Effector CD4-positive, alpha-beta T cell (primary cell): Measurements from ENCODE around the gene TH.

Experiments used
- DNase-seq: peaks from one replicate; pipeline ENCODE4 v3.0.0-alpha.2; 2020

Gene TH

DNA sequence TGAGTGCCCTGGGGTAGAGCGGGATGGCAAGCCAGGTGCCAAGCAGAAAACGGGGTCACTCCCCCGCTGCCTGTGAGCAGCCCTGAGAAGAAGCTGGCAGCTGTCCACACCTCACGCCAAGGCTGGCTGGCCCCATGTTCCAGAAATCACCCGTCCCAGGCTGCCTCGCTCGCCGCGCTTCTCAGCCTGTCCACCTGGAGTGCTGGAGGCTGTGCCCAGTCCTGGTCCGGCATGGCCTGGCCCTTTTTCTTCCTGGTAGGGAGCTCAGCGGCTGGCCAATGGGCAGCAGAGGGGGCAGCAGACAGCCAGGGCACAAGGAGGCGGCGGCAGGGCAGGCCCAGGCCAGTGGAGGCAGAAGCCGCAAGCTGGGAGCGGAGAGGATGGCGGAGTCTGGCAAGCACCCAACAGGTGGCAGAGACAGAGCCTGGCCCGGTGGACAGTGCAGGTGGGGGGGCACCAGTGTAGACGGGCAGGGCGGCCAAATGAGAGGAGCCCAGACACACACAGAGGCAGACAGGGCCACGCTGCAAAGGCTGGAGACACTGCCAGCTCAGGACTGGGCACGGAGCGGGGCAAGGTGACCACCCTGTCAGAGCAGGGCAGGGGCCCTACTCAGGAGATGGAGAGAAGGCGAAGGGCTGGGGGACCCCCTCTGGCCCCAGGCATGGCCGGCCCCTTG, 37.2 kb upstream of the TH start:
- no peak for DNase-seq

DNA sequence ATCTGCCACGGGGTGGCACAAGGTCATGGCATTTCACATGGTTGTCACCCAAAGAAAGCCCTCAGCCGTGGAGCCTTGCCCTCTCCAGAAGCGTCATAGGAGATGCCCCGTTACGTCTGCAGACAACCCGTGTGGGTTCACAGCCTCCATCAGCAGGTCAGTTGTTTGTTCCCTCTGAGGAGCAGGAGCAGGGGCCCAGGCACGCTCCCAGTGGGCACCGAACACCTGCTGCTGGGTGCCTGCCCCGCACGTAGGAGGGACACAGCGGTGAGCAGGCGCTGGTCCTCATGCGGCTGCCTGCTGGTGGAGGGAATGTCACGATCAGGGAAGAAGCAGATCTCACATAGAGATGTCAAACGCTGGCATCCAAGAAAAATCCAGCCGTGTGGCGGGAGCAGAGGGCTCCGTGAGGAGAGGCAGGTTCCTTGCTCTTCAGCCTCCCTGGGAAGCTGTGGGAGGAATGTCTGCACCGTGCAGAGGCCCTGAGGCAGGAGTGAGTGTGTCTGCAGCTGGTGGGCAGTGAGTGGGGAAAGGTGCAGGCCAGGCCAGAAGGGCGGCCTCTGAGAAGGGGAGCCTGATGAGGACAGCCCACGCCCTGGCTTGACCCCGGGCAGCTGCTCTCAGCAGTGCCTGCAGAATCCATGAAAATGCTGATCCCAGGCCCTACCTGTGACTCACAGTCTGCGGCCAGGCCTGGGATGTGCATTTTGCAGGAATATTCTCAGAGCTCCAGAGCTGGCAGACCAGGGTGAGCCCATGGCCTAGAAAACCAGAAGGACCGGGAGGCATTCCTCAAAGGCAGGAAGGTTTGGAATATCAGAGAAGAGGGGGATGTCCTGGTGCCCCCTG, 36.4 kb upstream of the TH start:
- no peak for DNase-seq

DNA sequence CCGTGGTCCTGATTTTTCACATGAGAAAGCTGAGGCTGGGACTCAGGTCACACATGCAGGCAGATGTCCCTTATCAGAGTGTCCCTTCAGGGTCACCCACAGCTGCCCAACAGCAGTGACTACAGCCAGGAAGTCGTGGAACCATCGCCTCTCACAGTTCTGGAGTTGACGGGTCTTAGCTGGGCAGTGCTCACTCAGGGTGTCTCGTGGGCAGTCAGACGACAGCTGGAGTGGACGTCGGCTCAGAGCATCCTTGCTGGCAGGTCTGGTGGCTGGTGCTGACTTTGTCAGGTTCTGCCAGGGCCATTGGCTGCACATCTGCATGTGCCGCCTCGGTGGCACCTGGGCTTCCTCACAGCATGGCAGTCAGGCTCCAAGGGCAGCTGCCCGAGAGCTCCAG, 35.6 kb upstream of the TH start:
- DNase-seq: no peak

DNA sequence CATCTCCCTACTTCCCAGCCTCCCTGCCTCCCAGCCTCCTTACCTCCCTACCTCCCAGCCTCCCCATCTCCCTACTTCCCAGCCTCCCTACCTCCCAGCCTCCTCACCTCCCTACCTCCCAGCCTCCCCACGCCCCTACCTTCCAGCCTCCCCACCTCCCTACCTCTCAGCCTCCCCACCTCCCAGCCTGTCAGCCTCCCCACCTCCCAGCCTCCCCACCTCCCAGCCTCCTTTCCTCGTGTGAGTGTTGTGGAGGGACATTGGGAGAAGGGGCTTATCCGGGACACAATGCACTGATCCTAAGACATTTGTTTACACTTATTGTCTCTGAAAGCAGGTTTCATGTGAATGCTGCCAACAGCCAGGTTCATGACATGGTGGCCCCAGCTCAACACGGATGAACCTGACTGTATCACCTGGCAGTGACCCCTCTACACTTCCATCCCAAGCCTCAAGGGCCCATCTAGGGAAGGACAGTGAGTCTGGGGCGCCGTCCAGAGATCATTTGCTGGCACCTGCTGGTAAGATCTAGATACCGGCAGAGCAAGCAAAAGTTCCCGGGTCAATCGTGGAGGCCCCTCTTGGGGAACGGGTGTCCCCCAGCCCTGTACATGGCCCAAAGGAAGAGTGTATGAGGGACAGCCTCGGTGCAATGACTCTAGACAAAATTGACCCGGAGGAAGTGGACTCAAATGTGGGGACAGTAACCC, 34.5 kb upstream of the TH start:
- DNase-seq: no peak

DNA sequence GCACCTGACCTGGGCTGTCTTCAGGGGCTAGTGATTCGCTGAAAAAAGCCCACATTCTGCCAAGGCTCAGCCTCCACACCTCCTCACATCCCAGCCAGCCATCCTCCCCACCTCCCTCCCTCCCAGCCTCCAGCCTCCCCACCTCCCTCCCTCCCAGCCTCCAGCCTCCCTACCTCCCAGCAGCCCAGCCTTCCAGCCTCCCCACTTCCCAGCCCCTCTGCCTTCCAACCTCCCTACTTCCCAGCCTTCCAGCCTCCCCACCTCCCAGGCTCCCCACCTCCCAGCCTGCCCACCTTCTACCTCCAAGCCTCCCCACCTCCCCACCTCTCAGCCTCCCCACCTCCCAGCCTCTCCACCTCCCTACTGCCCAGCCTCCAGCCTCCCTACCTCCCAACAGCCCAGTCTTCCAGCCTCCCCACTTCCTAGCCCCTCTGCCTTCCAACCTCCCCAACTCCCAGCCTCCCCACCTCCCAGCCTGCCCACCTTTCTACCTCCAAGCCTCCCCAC, 33.7 kb upstream of the TH start:
- DNase-seq: no peak

DNA sequence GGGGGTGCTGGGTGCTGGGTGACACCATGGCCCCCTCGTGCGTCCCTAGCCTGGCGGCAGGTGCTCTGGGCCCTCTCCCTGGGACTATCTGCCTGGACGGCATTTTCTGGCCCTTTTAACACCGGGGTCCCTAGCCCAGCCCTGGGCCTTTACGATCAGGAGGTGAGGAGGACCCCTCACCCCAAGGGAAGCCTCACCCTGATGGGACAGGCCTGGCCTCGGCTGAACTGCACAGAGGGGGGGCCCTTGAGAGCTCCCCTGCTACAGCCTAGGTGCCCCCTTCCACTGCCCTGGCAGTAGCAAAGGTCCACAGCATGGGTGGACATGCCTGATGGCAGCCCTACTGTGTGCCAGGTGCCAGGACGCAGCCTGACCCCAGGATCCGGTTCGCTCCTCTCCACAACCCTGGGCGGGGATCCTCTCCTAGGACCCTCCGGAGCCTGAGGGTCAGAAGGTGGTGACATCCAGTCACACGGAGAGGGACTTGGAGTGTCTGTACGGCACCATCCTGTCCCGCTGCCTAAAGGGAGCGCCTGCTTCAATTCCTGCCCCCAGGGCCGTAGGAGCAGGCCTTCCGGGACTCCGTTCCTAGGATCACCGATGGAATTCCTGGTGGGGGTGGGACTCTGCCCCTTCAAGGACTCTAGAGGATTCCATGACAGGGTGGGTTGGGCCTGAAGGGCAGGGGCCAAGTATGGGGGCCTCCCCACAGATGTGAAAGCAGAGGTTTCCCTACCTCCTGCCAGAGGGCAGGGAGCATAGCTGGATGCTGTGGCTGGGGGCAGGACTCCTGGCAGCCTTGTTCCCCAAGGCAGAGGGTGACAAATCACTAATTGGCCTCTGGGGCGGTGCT, 33.0 kb upstream of the TH start:
- DNase-seq: no peak

DNA sequence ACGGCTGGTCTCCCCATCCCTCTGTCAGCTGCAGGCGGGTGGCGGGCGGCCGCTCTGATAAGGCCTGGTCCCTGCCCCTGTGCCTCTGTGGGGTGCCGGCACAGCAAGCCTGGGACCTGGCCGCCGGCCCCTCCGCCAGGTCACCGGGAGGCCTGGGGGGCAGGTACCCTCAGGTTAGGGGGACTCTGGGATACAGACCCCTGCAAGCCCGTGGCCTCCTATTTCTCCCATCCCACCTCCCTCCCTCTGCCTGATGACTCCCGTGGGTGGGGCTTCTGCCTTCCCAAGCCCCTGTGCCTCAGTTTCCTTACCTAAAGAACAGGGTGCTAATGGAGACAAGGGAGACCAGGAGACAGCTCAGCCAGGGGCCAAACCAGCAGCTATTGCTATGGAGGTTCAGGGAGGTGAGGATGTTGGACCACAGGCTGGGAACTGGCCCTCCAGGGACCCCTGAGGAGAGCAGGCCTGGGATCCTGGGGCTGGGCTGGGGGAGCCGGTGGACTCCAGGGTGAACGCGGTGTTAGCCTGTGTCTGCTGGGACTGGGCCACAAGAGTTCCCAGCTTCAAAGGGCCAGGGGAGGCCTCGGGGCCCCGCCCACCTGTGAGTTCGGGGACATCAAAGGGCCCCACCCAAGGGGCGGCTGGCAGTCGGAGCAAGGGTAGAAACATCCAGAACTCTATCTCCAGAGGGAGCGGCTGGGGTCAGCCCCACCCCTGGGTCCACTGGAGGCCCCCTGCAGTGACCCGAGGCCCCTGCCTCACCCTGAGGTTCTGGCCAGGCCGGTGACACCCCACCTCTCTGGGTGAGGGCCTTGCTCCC, 32.0 kb upstream of the TH start:
- DNase-seq: no peak

DNA sequence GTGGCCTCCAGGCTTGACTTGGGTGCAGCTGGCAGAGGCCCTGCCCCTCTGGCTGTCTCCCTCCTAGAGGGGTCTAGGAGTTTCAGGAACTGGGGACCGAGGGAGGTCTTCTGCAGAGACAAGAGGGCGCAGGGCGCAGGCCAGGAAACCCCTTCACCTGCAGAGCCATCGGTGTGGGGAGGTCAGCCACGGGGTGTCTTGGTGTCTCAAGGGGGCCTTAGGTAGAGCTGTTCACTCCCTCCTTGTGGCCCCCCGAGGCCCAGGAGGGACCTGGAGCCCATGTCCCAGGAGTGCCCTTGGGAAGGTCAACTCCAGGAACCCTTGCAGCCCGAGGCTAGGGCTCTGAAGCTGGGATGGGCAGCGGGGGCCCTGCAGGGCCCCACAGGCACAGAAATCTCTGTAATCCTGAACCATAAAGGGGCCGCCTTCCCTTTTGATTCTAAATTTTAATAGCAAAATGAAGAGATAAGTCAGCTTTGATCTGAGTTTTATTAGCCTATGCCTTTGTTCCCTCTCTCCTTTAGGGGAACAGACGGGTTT, 31.4 kb upstream of the TH start:
- DNase-seq: no peak

DNA sequence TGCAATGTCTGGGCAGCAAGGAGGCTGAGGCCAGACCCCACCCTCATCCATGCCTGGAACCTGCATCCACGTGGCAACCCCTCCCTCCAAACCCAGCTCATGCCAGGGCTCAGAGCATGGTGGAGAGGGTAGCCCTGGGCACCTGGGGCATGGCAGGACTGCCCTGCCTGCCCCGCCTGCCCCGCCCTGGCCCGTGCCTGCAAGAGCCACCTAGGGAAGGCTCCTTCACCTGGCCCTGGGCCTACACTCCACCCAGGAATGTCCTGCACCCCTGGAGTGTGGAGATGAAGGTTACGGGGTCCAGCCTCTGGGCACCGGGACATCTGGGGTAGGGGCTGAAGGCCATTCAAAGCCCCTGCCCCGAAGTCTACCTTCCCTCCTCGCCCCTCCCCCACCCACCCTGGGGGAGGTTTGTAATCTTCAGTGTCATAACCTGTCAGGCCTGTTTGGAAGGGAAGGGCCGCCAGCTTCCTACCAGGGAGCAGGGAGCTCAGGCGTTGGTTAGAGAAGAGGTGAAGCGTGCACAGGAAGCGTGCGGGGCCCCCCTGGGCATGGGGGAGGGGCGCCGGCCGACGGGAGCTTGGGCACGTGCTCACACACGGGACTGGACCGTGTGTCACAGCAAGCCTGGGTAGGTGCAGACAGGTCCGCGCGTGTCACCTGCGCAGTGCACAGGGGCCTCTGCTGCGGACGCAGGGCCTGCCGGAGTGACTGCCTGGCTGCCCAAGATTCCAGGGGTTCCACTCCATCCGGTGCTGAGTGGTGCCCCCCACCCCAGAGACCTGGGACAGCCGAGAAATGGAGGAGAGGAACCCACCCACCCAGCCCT, 30.7 kb upstream of the TH start:
- DNase-seq: no peak

DNA sequence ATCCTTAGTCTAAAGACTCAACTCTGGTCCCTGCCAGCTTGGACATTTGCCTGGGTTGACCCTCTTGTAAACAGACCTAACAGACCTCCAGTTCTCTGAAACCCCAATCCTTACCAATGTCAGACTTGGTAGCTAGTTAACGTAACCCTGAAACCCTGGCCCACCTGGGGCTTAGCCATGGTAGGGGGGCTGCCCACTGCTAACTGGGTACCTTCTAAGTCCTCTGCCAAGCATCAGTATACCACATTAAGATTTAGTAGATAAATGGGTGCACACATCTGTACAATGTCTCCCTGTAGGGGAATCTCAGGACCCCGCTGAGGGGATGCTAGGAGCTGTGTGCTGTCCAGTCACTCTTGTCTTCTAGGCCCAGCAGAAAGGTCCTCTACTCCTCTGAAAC, 29.9 kb upstream of the TH start:
- DNase-seq: no peak

DNA sequence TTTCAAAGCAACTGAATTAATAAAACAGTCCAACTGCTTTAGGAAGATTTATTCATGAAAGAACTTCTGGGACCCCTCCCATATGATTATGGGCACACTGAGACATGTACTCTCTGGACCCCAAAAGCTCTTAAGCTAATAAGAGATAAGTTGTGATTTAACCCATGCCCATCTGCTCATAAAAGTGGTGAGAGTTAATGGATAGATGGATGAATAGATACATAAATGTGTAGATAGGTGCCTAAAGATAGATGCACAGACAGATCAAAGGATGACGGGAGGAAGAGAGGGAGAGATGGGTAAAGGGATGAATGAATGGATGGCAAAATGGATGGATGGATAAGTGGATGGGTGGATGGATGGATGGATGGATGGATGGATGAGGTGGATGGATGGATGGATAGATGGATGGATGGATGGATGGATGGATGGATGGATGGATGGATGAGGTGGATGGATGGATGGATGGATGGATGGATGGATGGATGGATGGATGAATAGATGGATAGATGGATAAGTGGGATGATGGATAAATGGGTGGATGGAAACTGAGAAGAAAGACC, 29.4 kb upstream of the TH start:
- DNase-seq: no peak

DNA sequence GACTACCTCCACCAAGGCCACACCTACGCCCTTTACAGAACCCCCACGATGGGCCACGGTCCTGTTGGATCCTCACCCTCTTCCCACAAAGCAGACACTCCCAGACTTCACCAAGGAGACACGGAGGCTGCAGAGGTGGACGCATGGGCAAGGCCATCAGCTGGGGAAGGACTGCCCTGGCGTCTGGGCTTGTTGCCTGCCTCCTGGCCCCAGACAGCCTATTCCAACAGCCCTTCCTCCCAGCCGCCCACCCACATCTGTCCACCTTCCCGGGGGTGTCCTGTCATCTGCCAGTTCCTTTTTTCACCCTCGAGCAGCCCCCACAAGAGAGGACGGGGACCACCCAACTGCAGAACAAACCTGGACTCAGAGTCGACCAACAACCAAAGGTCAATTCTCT, 28.9 kb upstream of the TH start:
- DNase-seq: no peak

DNA sequence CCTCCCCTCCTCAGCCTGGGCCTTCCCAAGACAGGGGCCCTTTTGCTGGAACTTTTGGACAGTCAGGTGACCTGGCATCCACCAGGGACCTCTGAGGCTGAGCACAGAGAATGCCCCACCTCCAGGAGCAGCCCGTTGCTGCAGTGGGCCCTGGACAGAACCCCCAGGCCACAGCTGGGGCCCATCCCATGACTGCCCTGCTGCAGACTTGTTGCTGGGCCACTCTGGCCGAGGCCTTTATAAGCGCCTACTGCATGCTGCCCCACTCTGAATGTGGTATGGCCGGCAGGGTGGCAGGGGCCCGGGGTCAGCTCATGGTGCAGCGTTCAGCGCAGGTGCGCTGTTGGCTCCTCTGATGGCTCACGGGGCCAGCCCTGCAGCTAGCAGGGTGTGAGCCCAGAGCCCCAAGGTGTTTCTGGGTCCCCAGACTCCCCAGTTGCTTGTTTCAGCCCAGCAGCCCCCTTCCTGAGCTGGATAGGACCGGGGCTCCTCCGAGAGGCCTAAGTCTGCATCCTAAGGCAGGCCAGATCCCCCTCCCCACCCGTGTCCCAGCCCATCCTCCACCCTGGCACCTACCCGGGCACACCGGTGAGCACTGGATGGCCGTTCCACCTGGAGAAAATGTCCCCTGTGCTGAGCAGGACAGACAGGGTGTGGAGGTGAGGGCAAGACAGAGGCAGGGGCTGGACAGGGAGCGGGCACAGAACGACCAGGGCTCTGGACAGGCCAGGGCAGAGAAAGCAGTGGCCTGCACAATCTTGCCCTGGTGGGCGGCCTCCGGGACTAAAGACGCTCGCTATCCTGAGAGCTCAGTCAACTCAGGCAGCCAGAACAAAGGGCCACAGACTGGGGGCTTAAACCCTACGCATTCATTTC, 28.1 kb upstream of the TH start:
- DNase-seq: no peak

DNA sequence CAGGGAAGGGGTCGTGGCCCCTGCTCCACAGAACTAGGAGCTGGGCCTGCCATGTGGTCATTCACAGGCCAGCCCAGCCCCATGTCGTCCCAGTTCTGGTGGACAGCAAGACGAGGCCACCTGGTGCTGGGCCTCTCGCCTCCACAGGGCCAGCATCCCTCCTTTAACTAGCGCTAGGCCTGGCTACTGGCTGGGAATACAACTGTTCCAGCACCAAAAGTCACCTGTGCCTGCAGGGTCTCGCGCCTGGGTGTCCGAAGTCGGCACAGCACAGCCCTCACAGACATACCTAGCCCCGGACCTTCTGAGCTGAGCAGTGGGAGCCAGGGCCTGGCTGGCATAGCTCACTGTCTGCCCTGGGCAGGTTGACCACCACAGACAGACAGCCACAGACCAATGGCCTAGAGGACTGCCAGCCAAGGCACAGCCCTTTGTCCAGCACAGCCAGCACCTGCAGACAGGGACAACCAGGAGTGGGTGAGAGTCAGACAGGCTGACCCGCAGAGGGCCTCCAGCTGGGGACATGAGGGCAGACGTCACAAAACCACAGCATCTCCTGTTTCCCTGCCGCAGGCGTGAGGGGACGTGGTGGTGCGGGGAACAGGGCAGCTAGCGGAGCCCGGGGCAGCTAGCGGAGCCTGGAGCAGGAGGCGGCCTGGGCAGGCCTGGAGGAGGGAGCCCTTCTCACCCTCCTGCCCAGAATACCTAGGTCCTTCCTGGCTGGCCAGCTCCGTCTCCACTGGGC, 27.2 kb upstream of the TH start:
- DNase-seq: no peak

DNA sequence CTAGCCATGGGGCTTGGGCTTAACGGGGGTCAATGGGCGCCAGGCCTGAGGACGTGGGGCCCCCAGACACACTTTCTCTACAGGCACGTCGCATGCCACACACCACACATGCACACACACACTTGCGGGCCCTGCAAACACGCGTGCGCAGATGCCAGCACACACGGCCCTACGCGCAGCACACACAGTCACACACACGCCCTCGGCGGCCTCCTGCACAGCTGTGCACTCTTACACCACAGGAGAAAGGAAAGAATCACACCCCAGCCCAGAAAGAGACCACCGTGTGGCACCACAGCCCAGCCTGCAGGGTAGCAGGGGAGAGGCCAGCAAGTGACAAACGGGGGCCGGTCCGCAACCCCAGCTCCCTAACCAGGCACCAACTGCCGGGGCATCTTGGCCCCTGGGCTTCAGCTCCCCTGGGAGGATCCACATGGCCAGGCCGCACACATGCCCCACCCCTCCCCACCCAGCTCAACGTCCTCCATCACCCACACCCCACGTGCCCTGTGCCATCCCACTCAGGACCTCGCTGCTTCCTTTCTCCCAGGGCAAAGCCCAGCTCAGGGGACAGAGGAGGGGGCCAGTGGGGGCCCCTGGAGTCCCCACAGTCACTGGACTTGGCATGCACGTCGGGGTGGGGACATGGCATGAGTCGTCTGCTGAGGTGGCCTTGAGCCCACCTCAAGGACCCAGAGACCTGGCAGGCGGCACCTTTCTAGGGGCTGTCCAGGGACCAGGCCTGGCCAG, 26.3 kb upstream of the TH start:
- DNase-seq: no peak

DNA sequence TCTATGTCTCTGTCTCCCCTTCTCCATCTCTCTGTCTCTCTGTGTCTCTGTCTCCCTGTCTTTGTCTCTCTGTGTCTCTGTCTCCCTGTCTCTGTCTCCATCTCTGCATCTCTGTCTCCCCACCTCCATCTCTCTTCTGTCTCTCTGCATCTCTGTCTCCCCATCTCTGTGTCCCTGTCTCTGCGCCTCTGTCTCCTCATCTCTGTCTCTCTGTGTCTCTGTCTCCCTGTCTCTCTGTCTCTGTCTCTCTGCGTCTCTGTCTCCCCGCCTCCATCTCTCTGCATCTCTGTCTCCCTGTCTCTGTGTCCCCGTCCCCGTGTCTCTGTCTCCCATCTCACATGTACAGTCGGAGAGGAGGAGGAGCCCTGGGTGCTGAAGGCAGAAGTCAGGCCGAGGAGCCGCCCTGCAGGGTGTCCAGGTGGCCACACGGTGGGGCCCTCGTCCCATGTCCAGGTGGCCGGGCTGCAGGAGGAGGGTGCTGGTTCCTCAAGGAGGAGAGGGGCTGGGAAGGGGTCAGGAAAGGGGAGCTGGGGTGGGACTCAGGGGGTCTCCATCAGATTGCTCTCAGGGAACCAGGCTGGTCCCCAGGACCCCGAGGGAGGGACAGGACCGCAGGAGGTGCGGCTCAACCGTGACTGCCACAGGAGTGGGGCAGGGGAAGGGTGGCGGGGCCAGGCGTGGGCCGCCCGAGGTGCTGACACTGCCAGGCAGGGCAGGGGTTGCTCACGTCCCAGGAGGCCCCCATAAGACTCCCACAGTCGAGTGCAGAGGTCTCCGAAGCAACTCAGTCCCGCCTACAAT, 25.6 kb upstream of the TH start:
- DNase-seq: peak; percentile 53

DNA sequence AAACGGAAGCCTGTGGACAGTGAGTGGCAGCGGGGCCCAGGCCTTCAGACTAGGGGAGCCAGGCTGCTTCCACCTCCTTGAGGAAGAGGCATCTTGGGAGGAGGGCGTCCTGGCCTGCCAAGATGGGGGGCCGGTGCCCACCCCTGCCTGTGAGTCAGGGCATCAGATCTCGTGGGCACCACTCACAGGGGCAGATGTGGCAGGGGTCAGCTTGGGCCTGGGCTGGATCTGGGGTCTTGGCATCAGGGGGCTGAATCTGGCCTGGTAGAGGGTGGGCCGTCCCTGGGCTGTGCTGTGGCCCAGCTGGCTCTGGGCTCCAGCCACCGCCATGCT, 24.1 kb upstream of the TH start:
- no peak for DNase-seq
